Mesenchymal stem cell (in vitro differentiated cells and primary cell): ENCODE results near the gene LHFPL2.

Source experiments
- DNase-seq: peaks from one replicate; pipeline ENCODE4 v3.0.0-alpha.2; 2013
- H2AFZ ChIP-seq: one replicate; pipeline ENCODE4 v1.6.1; 2013; ENCODE audit warnings: low read depth, mild to moderate bottlenecking, control low read depth, inconsistent platforms, low read length, moderate library complexity
- H2AK5ac ChIP-seq: 2 replicates; pipeline ENCODE4 v1.6.1; 2013; ENCODE audit warnings: low read length, moderate library complexity, mild to moderate bottlenecking, inconsistent platforms; ENCODE audit not compliant: severe bottlenecking
- H2BK120ac ChIP-seq: one replicate; pipeline ENCODE4 v1.6.1; 2013; ENCODE audit warnings: low read depth, mild to moderate bottlenecking, inconsistent platforms, low read length, moderate library complexity
- H2BK12ac ChIP-seq, 2 experiments: one replicate each; pipeline ENCODE4 v1.6.1; 2013; ENCODE audit warnings: inconsistent platforms in 2 of 2, low read length in 2 of 2, mild to moderate bottlenecking in 2 of 2, moderate library complexity in 2 of 2, control low read depth in 1 of 2
- H2BK15ac ChIP-seq: one replicate; pipeline ENCODE4 v1.6.1; 2013; ENCODE audit warnings: mild to moderate bottlenecking, low read depth, inconsistent platforms; ENCODE audit not compliant: poor library complexity, severe bottlenecking
- H2BK5ac ChIP-seq: 2 replicates; pipeline ENCODE4 v1.6.1; 2013; ENCODE audit warnings: low read depth, mild to moderate bottlenecking, low read length, control low read depth, inconsistent platforms; ENCODE audit not compliant: poor library complexity, severe bottlenecking
- H3K14ac ChIP-seq, 2 experiments: one replicate each; pipeline ENCODE4 v1.6.1; 2013; ENCODE audit warnings: inconsistent platforms in 2 of 2, low read length in 2 of 2, control low read depth in 1 of 2, mild to moderate bottlenecking in 1 of 2, moderate library complexity in 1 of 2
- H3K18ac ChIP-seq, 2 experiments: one replicate each; pipeline ENCODE4 v1.6.1; 2013; ENCODE audit warnings: inconsistent platforms in 2 of 2, low read length in 2 of 2, control low read depth in 1 of 2, low read depth in 1 of 2, mild to moderate bottlenecking in 1 of 2
- H3K23ac ChIP-seq, 2 experiments: one replicate each; pipeline ENCODE4 v1.6.1; 2013; ENCODE audit warnings: inconsistent platforms in 2 of 2, low read length in 2 of 2, mild to moderate bottlenecking in 2 of 2, moderate library complexity in 2 of 2, control low read depth in 1 of 2
- H3K27ac ChIP-seq: 2 replicates; pipeline ENCODE4 v1.5.1; 2013; ENCODE audit warnings: mild to moderate bottlenecking, moderate library complexity, low read length, control low read depth, inconsistent platforms; ENCODE audit not compliant: poor library complexity, severe bottlenecking
- H3K27me3 ChIP-seq, 2 experiments: 2 replicates each; pipeline versions ENCODE4 v1.6.1 to v1.7.0; 2013; ENCODE audit warnings: low read length in 2 of 2, mild to moderate bottlenecking in 2 of 2, moderate library complexity in 2 of 2, control low read depth in 1 of 2, inconsistent platforms in 1 of 2; ENCODE audit not compliant: control insufficient read depth in 1 of 2, insufficient read depth in 1 of 2
- H3K36me3 ChIP-seq, 2 experiments: 2 replicates each; pipeline versions ENCODE4 v1.6.1 to v1.7.0; 2013; ENCODE audit warnings: low read length in 2 of 2, control low read depth in 1 of 2, inconsistent platforms in 1 of 2, low read depth in 1 of 2, mild to moderate bottlenecking in 1 of 2; ENCODE audit not compliant: insufficient read depth in 2 of 2, control insufficient read depth in 1 of 2
- H3K4ac ChIP-seq, 2 experiments: one replicate each; pipeline ENCODE4 v1.6.1; 2013; ENCODE audit warnings: inconsistent platforms in 2 of 2, low read length in 2 of 2, mild to moderate bottlenecking in 2 of 2, moderate library complexity in 2 of 2, control low read depth in 1 of 2, low read depth in 1 of 2
- H3K4me1 ChIP-seq: 2 replicates; pipeline ENCODE4 v1.6.1; 2013; ENCODE audit warnings: low read depth, low read length, control low read depth; ENCODE audit not compliant: control insufficient read depth, insufficient read depth
- H3K4me2 ChIP-seq: 2 replicates; pipeline ENCODE4 v1.6.1; 2013; ENCODE audit warnings: low read length, mild to moderate bottlenecking, inconsistent platforms; ENCODE audit not compliant: poor library complexity, severe bottlenecking
- H3K4me3 ChIP-seq, 2 experiments: 2 replicates each; pipeline versions ENCODE4 v1.5.1 to v1.7.0; 2013; ENCODE audit warnings: low read length in 2 of 2, mild to moderate bottlenecking in 2 of 2, control low read depth in 1 of 2, low read depth in 1 of 2; ENCODE audit not compliant: insufficient read depth in 1 of 2
- H3K79me1 ChIP-seq: replicated peaks from 2 replicates; pipeline ENCODE4 v1.6.1; 2013; ENCODE audit warnings: mild to moderate bottlenecking, control low read depth, low read length, inconsistent platforms; ENCODE audit not compliant: poor library complexity, severe bottlenecking
- H3K9ac ChIP-seq: 2 replicates; pipeline ENCODE4 v1.7.0; 2013; ENCODE audit warnings: mild to moderate bottlenecking, low read length, moderate library complexity
- H3K9me3 ChIP-seq: 2 replicates; pipeline ENCODE4 v1.7.0; 2013; ENCODE audit warnings: mild to moderate bottlenecking, low read length; ENCODE audit not compliant: control insufficient read depth
- H4K8ac ChIP-seq: one replicate; pipeline ENCODE4 v1.6.1; 2013; ENCODE audit warnings: inconsistent platforms, mild to moderate bottlenecking, low read length, moderate library complexity
- H4K91ac ChIP-seq: one replicate; pipeline ENCODE4 v1.6.1; 2013; ENCODE audit warnings: mild to moderate bottlenecking, low read length, inconsistent platforms
- WGBS: methylation state at CpG from one replicate; pipeline ENCODE4 v1.1.7; 2013; ENCODE audit warnings: mixed read lengths; 5-methylcytosine and 5-hydroxymethylcytosine counted together

LHFPL2 gene

DNA sequence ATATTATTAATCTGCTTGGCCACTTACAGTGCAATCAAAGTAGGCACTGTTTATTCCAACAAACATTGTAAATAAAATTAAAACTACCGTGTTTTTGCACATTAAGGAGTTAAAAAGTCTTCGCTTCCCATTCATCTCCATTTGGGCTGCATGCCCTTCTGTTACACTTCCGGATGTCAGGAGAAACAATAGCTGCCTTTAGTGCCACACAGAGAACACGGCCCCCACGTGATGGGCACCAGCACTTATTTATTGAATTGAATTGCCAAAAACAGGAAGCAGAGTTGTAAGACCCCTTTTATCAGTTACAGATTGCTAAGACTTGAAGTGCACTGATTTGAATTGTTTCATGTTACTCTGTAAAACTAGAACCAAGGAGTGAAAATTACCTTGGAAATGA lies 80.4 kb downstream of the LHFPL2 start:
- Histone ChIP-seq H2BK120ac (no peak overlapping the region), H2AFZ (no peak overlapping the region), H3K27ac (no peak overlapping the region), H3K4me1 (peaks cover 2% of the 10 kb centered on the region), H3K23ac (no peak overlapping the region), H3K9me3 (no peaks in the 10 kb centered on the region), H4K91ac (no peak overlapping the region), H4K8ac (no peak overlapping the region), H3K4ac (no peak overlapping the region), H3K9ac (no peak overlapping the region), H3K18ac (no peak overlapping the region), H3K79me1 (peaks cover 11% of the 10 kb centered on the region), H3K4me2 (no peak overlapping the region), H3K27me3 (no peaks in the 10 kb centered on the region), H3K14ac (no peak overlapping the region), H2AK5ac (peak overlapping the region; percentile 52), H3K36me3 (peaks cover 0 to 16% of the 10 kb centered on the region in 2 experiments), H2BK15ac (no peak overlapping the region), H2BK5ac (no peak overlapping the region), H2BK12ac (no peak overlapping the region), H3K4me3 (no peak overlapping the region)
- WGBS: 79% methylated on average over 5 of the region's 5 CpGs
- no peak for DNase-seq

DNA sequence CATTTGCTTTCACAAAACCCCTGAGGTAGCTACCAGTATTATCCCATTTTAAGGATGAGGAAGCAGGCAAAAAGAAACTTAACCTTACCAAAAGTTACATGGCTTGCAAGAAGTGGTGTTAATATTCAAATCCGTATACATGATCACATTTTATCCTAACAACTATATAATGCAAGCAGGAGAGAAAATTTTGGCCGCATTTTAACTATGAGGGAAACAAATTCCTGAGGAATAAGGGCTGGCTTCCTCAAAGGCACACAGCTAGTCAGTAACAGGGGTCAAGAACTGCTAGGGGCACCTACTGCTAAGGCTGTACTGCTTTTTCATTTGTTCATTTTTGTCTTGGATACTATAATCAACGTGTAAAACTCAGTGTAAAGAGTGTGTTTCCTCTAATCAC lies 81.0 kb downstream of the LHFPL2 start:
- no peak overlapping the region for H3K4me2 ChIP-seq
- H2BK120ac ChIP-seq: no peak overlapping the region
- no peaks in the 10 kb centered on the region for H3K27me3 ChIP-seq
- no peak overlapping the region for H4K91ac ChIP-seq
- H2AFZ ChIP-seq: no peak overlapping the region
- H3K27ac ChIP-seq: no peak overlapping the region
- H3K23ac ChIP-seq: no peak overlapping the region
- no peak overlapping the region for H2BK12ac ChIP-seq
- H3K4me3 ChIP-seq: no peak overlapping the region
- no peak overlapping the region for H3K14ac ChIP-seq
- H3K36me3 ChIP-seq: peaks cover 0 to 16% of the 10 kb centered on the region in 2 experiments
- no peaks in the 10 kb centered on the region for H3K9me3 ChIP-seq
- H3K18ac ChIP-seq: no peak overlapping the region
- H2AK5ac ChIP-seq: no peak overlapping the region
- 78% methylated on average over 2 of the region's 3 CpGs for WGBS
- no peak overlapping the region for H3K4ac ChIP-seq
- H2BK5ac ChIP-seq: no peak overlapping the region
- no peak for DNase-seq
- peaks cover 10% of the 10 kb centered on the region for H3K79me1 ChIP-seq
- H3K9ac ChIP-seq: peak overlapping the region; percentile 83
- H3K4me1 ChIP-seq: peaks cover 2% of the 10 kb centered on the region
- H2BK15ac ChIP-seq: no peak overlapping the region
- no peak overlapping the region for H4K8ac ChIP-seq

DNA sequence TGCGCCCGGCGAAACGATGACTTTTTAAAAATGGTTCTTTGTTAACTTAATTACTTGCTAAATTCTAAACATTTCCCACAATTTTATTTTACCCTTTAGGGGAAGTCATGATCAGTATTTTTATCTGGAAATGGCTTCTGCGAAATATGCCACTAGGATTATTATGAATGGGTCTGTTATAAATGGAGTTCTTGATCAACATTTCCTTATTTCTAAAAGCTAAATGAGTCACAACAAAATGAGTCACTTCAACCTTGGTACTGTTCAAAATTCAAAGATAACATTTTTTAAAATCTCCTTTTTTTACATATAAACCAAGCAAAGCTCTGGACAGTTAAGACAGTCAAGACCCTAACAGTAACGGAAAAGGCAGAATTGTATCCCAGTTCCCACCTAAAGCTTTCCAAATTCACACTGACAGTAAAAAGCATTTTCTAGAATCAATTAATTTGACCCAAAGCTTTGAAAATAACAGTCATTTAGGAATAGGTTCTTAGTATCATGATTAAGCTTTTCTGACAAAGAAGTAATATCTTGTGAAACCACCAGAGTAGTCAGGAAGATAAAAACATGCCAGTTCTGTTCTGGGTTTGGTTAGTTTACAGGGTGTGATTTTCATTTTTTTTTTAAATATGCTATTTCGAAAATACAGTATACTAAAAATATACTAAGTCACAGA lies 81.7 kb downstream of the LHFPL2 start:
- H3K27me3 ChIP-seq: no peaks in the 10 kb centered on the region
- no peak overlapping the region for H4K91ac ChIP-seq
- H2AFZ ChIP-seq: no peak overlapping the region
- H3K23ac ChIP-seq: no peak overlapping the region
- peaks cover 9% of the 10 kb centered on the region for H3K79me1 ChIP-seq
- 94% methylated on average over 5 of the region's 7 CpGs for WGBS
- H3K4me1 ChIP-seq: peaks cover 2% of the 10 kb centered on the region
- peak overlapping the region in 1 of 2 experiments; percentile 19 for H3K4me3 ChIP-seq
- no peak overlapping the region for H2BK120ac ChIP-seq
- no peak overlapping the region for H4K8ac ChIP-seq
- no peak for DNase-seq
- no peak overlapping the region for H2BK12ac ChIP-seq
- H2BK15ac ChIP-seq: no peak overlapping the region
- H2BK5ac ChIP-seq: no peak overlapping the region
- H3K14ac ChIP-seq: no peak overlapping the region
- no peak overlapping the region for H2AK5ac ChIP-seq
- H3K18ac ChIP-seq: no peak overlapping the region
- H3K9me3 ChIP-seq: no peaks in the 10 kb centered on the region
- H3K27ac ChIP-seq: no peak overlapping the region
- H3K9ac ChIP-seq: peak overlapping the region; percentile 83
- H3K36me3 ChIP-seq: peaks cover 0 to 20% of the 10 kb centered on the region in 2 experiments
- H3K4me2 ChIP-seq: no peak overlapping the region
- H3K4ac ChIP-seq: no peak overlapping the region

DNA sequence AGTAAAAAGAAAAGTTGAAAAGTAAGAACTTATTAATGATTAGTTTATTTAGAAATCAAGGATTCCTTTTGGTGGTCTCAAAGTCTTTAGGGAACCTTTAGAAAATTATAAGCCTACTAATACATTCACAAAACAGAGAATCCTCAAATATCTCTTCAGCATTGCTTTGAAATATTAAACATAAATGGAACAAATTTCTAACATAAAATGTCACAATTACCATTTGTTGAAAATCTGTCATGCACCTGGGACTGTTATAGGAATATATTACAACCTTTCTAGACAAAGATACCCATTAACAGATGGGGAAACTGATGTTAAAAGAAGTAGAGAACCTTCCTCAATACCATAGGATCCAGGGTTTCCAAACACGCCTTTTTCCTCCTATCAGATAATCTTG lies 83.2 kb downstream of the LHFPL2 start:
- peaks cover 13% of the 10 kb centered on the region for H3K79me1 ChIP-seq
- H2AK5ac ChIP-seq: no peak overlapping the region
- no peak overlapping the region for H4K8ac ChIP-seq
- no peak overlapping the region for H3K18ac ChIP-seq
- peaks cover 0 to 26% of the 10 kb centered on the region in 2 experiments for H3K36me3 ChIP-seq
- no peak for DNase-seq
- H3K9ac ChIP-seq: no peak overlapping the region
- H3K4ac ChIP-seq: no peak overlapping the region
- H3K27ac ChIP-seq: no peak overlapping the region
- no peak overlapping the region for H4K91ac ChIP-seq
- no peak overlapping the region for H2BK12ac ChIP-seq
- peaks cover 2% of the 10 kb centered on the region for H3K4me1 ChIP-seq
- H3K4me2 ChIP-seq: no peak overlapping the region
- no peaks in the 10 kb centered on the region for H3K27me3 ChIP-seq
- no peak overlapping the region for H2BK5ac ChIP-seq
- H2AFZ ChIP-seq: no peak overlapping the region
- no peak overlapping the region for H3K23ac ChIP-seq
- no peak overlapping the region for H3K14ac ChIP-seq
- no peak overlapping the region for H2BK120ac ChIP-seq
- H3K4me3 ChIP-seq: no peak overlapping the region
- 93% methylated on average over 1 of the region's 1 CpG for WGBS
- H2BK15ac ChIP-seq: no peak overlapping the region
- H3K9me3 ChIP-seq: no peaks in the 10 kb centered on the region
